ENCODE results near the gene CCND1. TPM values are rescaled to one million over a fixed set of nuclear protein-coding genes. Genes with fewer than 3 reads are reported as not detected.

CCND1 gene
- total RNA-seq, 2 experiments from 2014 or later: 0.44 TPM; not detected in 1

DNA sequence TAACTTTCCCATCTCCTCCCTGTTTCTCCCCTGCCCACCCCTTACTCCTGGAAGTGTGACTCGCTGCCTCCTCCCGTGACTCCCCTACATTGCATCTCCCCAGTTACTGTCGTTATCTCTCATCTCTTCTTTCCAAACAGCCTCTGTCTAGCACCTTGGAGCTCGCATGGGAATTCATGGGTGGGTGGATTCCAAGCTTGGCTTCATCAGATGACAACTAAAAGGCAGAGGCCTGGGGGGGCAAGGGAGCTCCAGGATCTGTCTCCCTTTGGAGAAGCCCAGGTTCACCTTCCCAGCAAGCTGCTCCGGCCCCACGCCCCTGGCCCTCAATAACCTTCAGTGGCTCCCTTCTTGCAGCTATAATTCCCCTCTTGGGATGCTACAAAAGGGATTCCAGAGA, 6.9 kb upstream of the CCND1 start:
- H3K9me2 ChIP-seq (ENCODE audit: insufficient read depth, low read length): no peaks in the 10 kb centered on the region
- no peaks in the 10 kb centered on the region for H3K36me3 ChIP-seq (ENCODE audit: insufficient read depth, low read length)
- no peaks in the 10 kb centered on the region for H3K79me2 ChIP-seq (ENCODE audit: insufficient read depth, low read depth, low read length)
- ChIA-PET POLR2A (no interaction called here), CTCF (ENCODE audit: unreplicated experiment) (no interaction called here)
- TF ChIP-seq EZH2phosphoT487 (IDR thresholded peaks at IDR 0.05; ENCODE audit: borderline replicate concordance, low read depth, low read length): no peak
- DNase-seq (ENCODE audit: low spot score): no peak
- no peak overlapping the region for H3K4me2 ChIP-seq (ENCODE audit: low read length)
- no peak overlapping the region for H2AFZ ChIP-seq (ENCODE audit: low read length)
- no peak overlapping the region for H3K27ac ChIP-seq (ENCODE audit: low read depth, low read length, poor library complexity, severe bottlenecking)
- intact Hi-C loops (cut with micrococcal nuclease; ENCODE audit: unreplicated experiment): no loop called here
- H3K4me1 ChIP-seq (ENCODE audit: insufficient read depth, low read length, poor library complexity, severe bottlenecking): no peaks in the 10 kb centered on the region
- H4K20me1 ChIP-seq (ENCODE audit: insufficient read depth, low read length): no peaks in the 10 kb centered on the region
- no peak overlapping the region for H3K4me3 ChIP-seq (ENCODE audit: low read depth, low read length, poor library complexity, severe bottlenecking)
- no peaks in the 10 kb centered on the region for H3K9me3 ChIP-seq (ENCODE audit: low read length)
- BruUV-seq (replicated peaks): no TSS peak

DNA sequence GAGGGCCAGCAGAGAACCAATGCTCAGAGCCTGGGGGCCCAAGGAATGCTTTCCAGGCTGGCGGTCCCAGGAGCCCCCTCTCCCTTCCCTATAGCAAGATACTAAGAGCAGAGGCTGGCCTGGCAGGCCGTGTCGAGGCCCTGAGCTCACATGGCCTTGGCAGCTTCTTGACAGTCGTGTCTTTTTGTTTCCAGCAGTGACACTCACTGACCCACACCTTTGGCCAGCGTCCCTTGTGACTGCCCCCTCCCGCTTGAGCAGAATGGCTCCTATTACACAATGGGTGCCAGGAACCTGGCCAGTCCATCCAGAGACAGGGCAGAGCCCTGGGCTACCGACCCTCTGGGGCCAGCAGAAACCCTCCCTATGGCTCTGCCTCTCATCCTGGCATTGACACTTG, 6.4 kb upstream of the CCND1 start:
- TF ChIP-seq, protein P1, sequence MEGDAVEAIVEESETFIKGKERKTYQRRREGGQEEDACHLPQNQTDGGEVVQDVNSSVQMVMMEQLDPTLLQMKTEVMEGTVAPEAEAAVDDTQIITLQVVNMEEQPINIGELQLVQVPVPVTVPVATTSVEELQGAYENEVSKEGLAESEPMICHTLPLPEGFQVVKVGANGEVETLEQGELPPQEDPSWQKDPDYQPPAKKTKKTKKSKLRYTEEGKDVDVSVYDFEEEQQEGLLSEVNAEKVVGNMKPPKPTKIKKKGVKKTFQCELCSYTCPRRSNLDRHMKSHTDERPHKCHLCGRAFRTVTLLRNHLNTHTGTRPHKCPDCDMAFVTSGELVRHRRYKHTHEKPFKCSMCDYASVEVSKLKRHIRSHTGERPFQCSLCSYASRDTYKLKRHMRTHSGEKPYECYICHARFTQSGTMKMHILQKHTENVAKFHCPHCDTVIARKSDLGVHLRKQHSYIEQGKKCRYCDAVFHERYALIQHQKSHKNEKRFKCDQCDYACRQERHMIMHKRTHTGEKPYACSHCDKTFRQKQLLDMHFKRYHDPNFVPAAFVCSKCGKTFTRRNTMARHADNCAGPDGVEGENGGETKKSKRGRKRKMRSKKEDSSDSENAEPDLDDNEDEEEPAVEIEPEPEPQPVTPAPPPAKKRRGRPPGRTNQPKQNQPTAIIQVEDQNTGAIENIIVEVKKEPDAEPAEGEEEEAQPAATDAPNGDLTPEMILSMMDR (conservative IDR thresholded peaks at IDR 0.05; ENCODE audit: low read length): no peak
- no peak for TF ChIP-seq EZH2phosphoT487 (IDR thresholded peaks at IDR 0.05; ENCODE audit: borderline replicate concordance, low read depth, low read length)
- POLR2A ChIA-PET: no interaction called here
- H3K79me2 ChIP-seq (ENCODE audit: insufficient read depth, low read depth, low read length): no peaks in the 10 kb centered on the region
- H3K27ac ChIP-seq (ENCODE audit: low read depth, low read length, poor library complexity, severe bottlenecking): no peak overlapping the region
- no peak overlapping the region for H3K4me2 ChIP-seq (ENCODE audit: low read length)
- H3K9me3 ChIP-seq (ENCODE audit: low read length): no peaks in the 10 kb centered on the region
- no peaks in the 10 kb centered on the region for H4K20me1 ChIP-seq (ENCODE audit: insufficient read depth, low read length)
- no peak for DNase-seq (ENCODE audit: low spot score)
- intact Hi-C loops (cut with micrococcal nuclease; ENCODE audit: unreplicated experiment): no loop called here
- CTCF ChIA-PET (ENCODE audit: unreplicated experiment): no interaction called here
- H3K9me2 ChIP-seq (ENCODE audit: insufficient read depth, low read length): no peaks in the 10 kb centered on the region
- H3K4me3 ChIP-seq (ENCODE audit: low read depth, low read length, poor library complexity, severe bottlenecking): no peak overlapping the region
- H3K36me3 ChIP-seq (ENCODE audit: insufficient read depth, low read length): no peaks in the 10 kb centered on the region
- BruUV-seq (replicated peaks): no TSS peak
- no peak overlapping the region for H2AFZ ChIP-seq (ENCODE audit: low read length)
- H3K4me1 ChIP-seq (ENCODE audit: insufficient read depth, low read length, poor library complexity, severe bottlenecking): no peaks in the 10 kb centered on the region

DNA sequence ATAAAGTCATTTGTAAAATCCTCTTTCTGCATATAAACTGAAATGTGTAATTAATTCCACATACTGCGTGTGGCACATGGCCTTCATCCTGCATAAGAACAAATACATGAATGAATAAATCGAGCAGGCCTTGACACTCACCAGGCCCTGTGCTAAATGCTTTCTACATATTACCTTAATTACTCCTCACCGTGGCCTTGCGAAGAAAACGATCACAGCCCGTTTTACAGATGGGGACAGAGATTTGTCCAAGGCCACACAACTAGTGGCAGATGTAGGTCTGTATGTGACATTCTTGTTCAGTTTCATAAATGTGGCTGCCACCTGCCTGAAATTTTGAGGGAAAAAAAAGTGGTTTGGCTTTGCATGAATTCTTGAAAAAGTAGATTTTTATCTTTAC, 5.8 kb upstream of the CCND1 start:
- Histone ChIP-seq H3K27ac (ENCODE audit: low read depth, low read length, poor library complexity, severe bottlenecking) (no peak overlapping the region), H2AFZ (ENCODE audit: low read length) (no peak overlapping the region), H3K36me3 (ENCODE audit: insufficient read depth, low read length) (no peaks in the 10 kb centered on the region), H3K79me2 (ENCODE audit: insufficient read depth, low read depth, low read length) (no peaks in the 10 kb centered on the region), H4K20me1 (ENCODE audit: insufficient read depth, low read length) (no peaks in the 10 kb centered on the region), H3K4me3 (ENCODE audit: low read depth, low read length, poor library complexity, severe bottlenecking) (no peak overlapping the region), H3K4me1 (ENCODE audit: insufficient read depth, low read length, poor library complexity, severe bottlenecking) (no peaks in the 10 kb centered on the region), H3K9me2 (ENCODE audit: insufficient read depth, low read length) (no peaks in the 10 kb centered on the region), H3K9me3 (ENCODE audit: low read length) (no peaks in the 10 kb centered on the region), H3K4me2 (ENCODE audit: low read length) (no peak overlapping the region)
- no peak for DNase-seq (ENCODE audit: low spot score)
- BruUV-seq (replicated peaks): no TSS peak
- ChIA-PET POLR2A (no interaction called here), CTCF (ENCODE audit: unreplicated experiment) (no interaction called here)
- TF ChIP-seq, protein P1 (conservative IDR thresholded peaks at IDR 0.05; ENCODE audit: low read length): no peak
- no peak for TF ChIP-seq EZH2phosphoT487 (IDR thresholded peaks at IDR 0.05; ENCODE audit: borderline replicate concordance, low read depth, low read length)
- intact Hi-C loops (cut with micrococcal nuclease; ENCODE audit: unreplicated experiment): no loop called here

All from OCI-LY7 (cell line).